Lower leg skin (tissue), 4 donors: Measurements from ENCODE around the gene ACCSL. TPM values are rescaled to one million over a fixed set of nuclear protein-coding genes. Genes with fewer than 3 reads are reported as not detected.
A peak's percentile ranks its signal among the peaks of the same experiment; 100 is the strongest.

Experiments
- DNase-seq, 2 donors: peaks; one replicate each; pipeline ENCODE4 v3.0.0-alpha.2; 2019; ENCODE audit warnings: low spot score in 2 of 2
- H3K4me3 ChIP-seq: fragments of 200-600 bp; sonication (generic); 2 replicates; pipeline ENCODE4 v1.5.1; 2017; ENCODE audit warnings: mild to moderate bottlenecking, low read depth; ENCODE audit not compliant: poor library complexity, severe bottlenecking
- CTCF ChIP-seq, 3 donors: fragments of 450-650 bp; IDR thresholded peaks; one replicate each; pipeline ENCODE4 v1.5.1; 2016; ENCODE audit warnings: antibody characterized with exemption in 3 of 3, mild to moderate bottlenecking in 3 of 3, moderate library complexity in 2 of 3
- POLR2A ChIP-seq, 2 donors: fragments of 450-650 bp; IDR thresholded peaks; one replicate each; pipeline ENCODE4 v1.6.1; 2016 to 2017; ENCODE audit warnings: antibody characterized with exemption in 2 of 2, mild to moderate bottlenecking in 1 of 2, moderate library complexity in 1 of 2
- WGBS, 2 donors: methylation state at CpG; one replicate each; pipeline ENCODE4 v1.1.5; 2018; 5-methylcytosine and 5-hydroxymethylcytosine counted together
- intact Hi-C: fragments of 100-400 bp; cut with DNase I; formaldehyde crosslinking; loops from one replicate; pipeline ENCODE4 v1.15.0; 2023; ENCODE audit warnings: low total_unique reads
- total RNA-seq, 4 donors: library from RNA; depleted of rRNA; stranded (reverse); fragments of >200 nt; gene quantifications; one replicate each; pipeline ENCODE4 v1.1.0, GENCODE V29; 2016

ACCSL gene
- total RNA-seq, 4 donors from 2014 or later, result 0.13 TPM; not detected in 3

- 91 to 93% methylated on average over 10 of the region's 10 CpGs for WGBS, 2 donors
- DNase-seq, result no peak
- TF ChIP-seq CTCF (IDR thresholded peaks at IDR 0.05) (no peak), POLR2A (IDR thresholded peaks at IDR 0.05) (no peak)
- no peak overlapping the region for H3K4me3 ChIP-seq
- intact Hi-C loops, result no loop called here
These were observed 35.7 kb downstream of the ACCSL start for GRCh38 chr11:44083433-44083832.

GRCh38 chr11:44083906-44084305 is 36.1 kb downstream of the ACCSL start:
- intact Hi-C loops, result no loop called here
- WGBS, 2 donors, result 85 to 89% methylated on average over 5 of the region's 5 CpGs

GRCh38 chr11:44085330-44085729 is 37.5 kb downstream of the ACCSL start:
- intact Hi-C loops, result no loop called here
- 93 to 96% methylated on average over 1 of the region's 1 CpG for WGBS, 2 donors

More at GRCh38 chr11:44083906-44084305, 36.1 kb downstream of the ACCSL start:
- no peak for DNase-seq
- no peak for TF ChIP-seq POLR2A (IDR thresholded peaks at IDR 0.05)
- H3K4me3 ChIP-seq, result no peak overlapping the region

GRCh38 chr11:44088377-44088776 is 40.6 kb downstream of the ACCSL start:
- intact Hi-C loops, result no loop called here
- no peak overlapping the region for H3K4me3 ChIP-seq
- no peak for TF ChIP-seq CTCF (IDR thresholded peaks at IDR 0.05)
- no peak for TF ChIP-seq POLR2A (IDR thresholded peaks at IDR 0.05)
- WGBS, 2 donors, result 83 to 89% methylated on average over 4 of the region's 4 CpGs
- no peak for DNase-seq

More at GRCh38 chr11:44085330-44085729, 37.5 kb downstream of the ACCSL start:
- TF ChIP-seq CTCF (IDR thresholded peaks at IDR 0.05), result no peak
- TF ChIP-seq POLR2A (IDR thresholded peaks at IDR 0.05), result no peak
- H3K4me3 ChIP-seq, result no peak overlapping the region
- no peak for DNase-seq

GRCh38 chr11:44088871-44089270 is 41.1 kb downstream of the ACCSL start:
- 94% methylated on average over 4 of the region's 4 CpGs for WGBS, 2 donors

GRCh38 chr11:44090539-44090938 is 42.8 kb downstream of the ACCSL start:
- intact Hi-C loops, result loop anchor here (5.0 kb wide), 1 partner anchor 447 kb away; no protein-coding TSS in a partner anchor
- DNase-seq, result no peak
- no peak for TF ChIP-seq CTCF (IDR thresholded peaks at IDR 0.05)
- TF ChIP-seq POLR2A (IDR thresholded peaks at IDR 0.05), result no peak
- 87 to 89% methylated on average over 1 of the region's 1 CpG for WGBS, 2 donors
- H3K4me3 ChIP-seq, result no peak overlapping the region

More at GRCh38 chr11:44088871-44089270, 41.1 kb downstream of the ACCSL start:
- DNase-seq, result no peak
- no peak for TF ChIP-seq POLR2A (IDR thresholded peaks at IDR 0.05)
- H3K4me3 ChIP-seq, result no peak overlapping the region
- intact Hi-C loops, result no loop called here

GRCh38 chr11:44094260-44094868 is 46.6 kb downstream of the ACCSL start:
- TF ChIP-seq POLR2A (IDR thresholded peaks at IDR 0.05) (no peak), CTCF (IDR thresholded peaks at IDR 0.05) (no peak)

More at GRCh38 chr11:44094260-44094868, 46.6 kb downstream of the ACCSL start:
- 25 to 28% methylated on average over 11 of the region's 11 CpGs for WGBS, 2 donors
- DNase-seq, result peak; percentile 85 to 95
- intact Hi-C loops, result loop anchor here (5.0 kb wide), 1 partner anchor 443 kb away; no protein-coding TSS in a partner anchor
- H3K4me3 ChIP-seq, result no peak overlapping the region
